KMS-11 (cell line): ENCODE data around the gene STK32A.

Source experiments
- H2AFZ ChIP-seq: fragments of 200-600 bp; sonication (generic); 2 replicates; pipeline ENCODE4 v1.6.1; 2016; ENCODE audit warnings: antibody characterized with exemption, mixed run types, low read depth
- H3K27ac ChIP-seq: fragments of 200-600 bp; sonication (generic); 2 replicates; pipeline ENCODE4 v1.6.1; 2016; ENCODE audit warnings: mild to moderate bottlenecking, mixed run types
- H3K27me3 ChIP-seq: fragments of 200-600 bp; sonication (generic); 2 replicates; pipeline ENCODE4 v1.6.1; 2017; ENCODE audit warnings: mild to moderate bottlenecking, low read depth, mixed run types, moderate library complexity; ENCODE audit not compliant: insufficient read depth
- H3K36me3 ChIP-seq: fragments of 200-600 bp; sonication (generic); 2 replicates; pipeline ENCODE4 v1.6.1; 2017; ENCODE audit warnings: mild to moderate bottlenecking, mixed run types; ENCODE audit not compliant: insufficient read depth
- H3K4me1 ChIP-seq: fragments of 200-600 bp; sonication (generic); 2 replicates; pipeline ENCODE4 v1.6.1; 2016; ENCODE audit warnings: mild to moderate bottlenecking, low read depth, mixed run types; ENCODE audit not compliant: poor library complexity, severe bottlenecking
- H3K4me2 ChIP-seq: fragments of 200-600 bp; sonication (generic); 2 replicates; pipeline ENCODE4 v1.7.0; 2016; ENCODE audit warnings: mild to moderate bottlenecking, mixed run types
- H3K4me3 ChIP-seq: fragments of 200-600 bp; sonication (generic); IDR thresholded peaks from 2 replicates; pipeline ENCODE4 v1.6.1; 2017; ENCODE audit warnings: low read depth, low read length, mixed read lengths; ENCODE audit not compliant: insufficient read depth
- H3K79me2 ChIP-seq: fragments of 200-600 bp; sonication (generic); 2 replicates; pipeline ENCODE4 v1.6.1; 2016; ENCODE audit warnings: low read depth, mixed run types; ENCODE audit not compliant: insufficient read depth
- H3K9ac ChIP-seq: fragments of 200-600 bp; sonication (generic); 2 replicates; pipeline ENCODE4 v1.6.1; 2016; ENCODE audit warnings: mild to moderate bottlenecking, mixed run types
- H4K20me1 ChIP-seq: fragments of 200-600 bp; sonication (generic); 2 replicates; pipeline ENCODE4 v1.6.1; 2016; ENCODE audit warnings: mild to moderate bottlenecking, mixed run types; ENCODE audit not compliant: insufficient read depth
- CTCF ChIP-seq: fragments of 200-600 bp; sonication (generic); conservative IDR thresholded peaks from 2 replicates; pipeline ENCODE4 v1.6.1; 2017; ENCODE audit warnings: low read depth, mild to moderate bottlenecking, antibody characterized with exemption, low read length, moderate library complexity, mixed read lengths

STK32A gene

GRCh38 chr5:147349241-147349640, 114.4 kb downstream of the STK32A start:
- Histone ChIP-seq H3K4me3 (no peak overlapping the region), H3K27ac (no peak overlapping the region), H2AFZ (no peak overlapping the region), H3K36me3 (no peaks in the 10 kb centered on the region), H3K9ac (no peak overlapping the region), H3K4me2 (no peak overlapping the region), H4K20me1 (no peaks in the 10 kb centered on the region), H3K4me1 (no peaks in the 10 kb centered on the region), H3K27me3 (no peaks in the 10 kb centered on the region), H3K79me2 (no peaks in the 10 kb centered on the region)
- no peak for TF ChIP-seq CTCF

GRCh38 chr5:147359101-147359500, 124.3 kb downstream of the STK32A start:
- no peak for TF ChIP-seq CTCF
- Histone ChIP-seq H3K27ac (no peak overlapping the region), H3K27me3 (no peaks in the 10 kb centered on the region), H3K9ac (no peak overlapping the region), H3K4me1 (no peaks in the 10 kb centered on the region), H3K4me3 (no peak overlapping the region), H3K79me2 (no peaks in the 10 kb centered on the region), H3K36me3 (no peaks in the 10 kb centered on the region), H2AFZ (no peak overlapping the region), H4K20me1 (no peaks in the 10 kb centered on the region), H3K4me2 (no peak overlapping the region)

GRCh38 chr5:147359581-147359980, 124.8 kb downstream of the STK32A start:
- Histone ChIP-seq H3K79me2 (no peaks in the 10 kb centered on the region), H3K36me3 (no peaks in the 10 kb centered on the region), H3K4me3 (no peak overlapping the region), H3K4me1 (no peaks in the 10 kb centered on the region), H3K27me3 (no peaks in the 10 kb centered on the region), H3K27ac (no peak overlapping the region), H3K9ac (no peak overlapping the region), H2AFZ (no peak overlapping the region), H4K20me1 (no peaks in the 10 kb centered on the region), H3K4me2 (no peak overlapping the region)
- TF ChIP-seq CTCF = no peak

GRCh38 chr5:147360816-147361215, 126.0 kb downstream of the STK32A start:
- no peaks in the 10 kb centered on the region for H3K36me3 ChIP-seq
- H2AFZ ChIP-seq = no peak overlapping the region
- no peak overlapping the region for H3K27ac ChIP-seq
- no peak overlapping the region for H3K9ac ChIP-seq
- H3K27me3 ChIP-seq = no peaks in the 10 kb centered on the region
- H3K79me2 ChIP-seq = no peaks in the 10 kb centered on the region
- no peak overlapping the region for H3K4me3 ChIP-seq
- H3K4me1 ChIP-seq = no peaks in the 10 kb centered on the region
- no peak overlapping the region for H3K4me2 ChIP-seq
- TF ChIP-seq CTCF = no peak
- H4K20me1 ChIP-seq = no peaks in the 10 kb centered on the region
